ENCODE measurements around the gene KCNMA1. TPM values are rescaled to one million over a fixed set of nuclear protein-coding genes. Genes with fewer than 3 reads are reported as not detected.
A peak's percentile ranks its signal among the peaks of the same experiment; 100 is the strongest.

Gene KCNMA1
- polyA plus RNA-seq, 1 of the 3 experiments (the other 2 are of a cell fraction) = 107 TPM

DNA sequence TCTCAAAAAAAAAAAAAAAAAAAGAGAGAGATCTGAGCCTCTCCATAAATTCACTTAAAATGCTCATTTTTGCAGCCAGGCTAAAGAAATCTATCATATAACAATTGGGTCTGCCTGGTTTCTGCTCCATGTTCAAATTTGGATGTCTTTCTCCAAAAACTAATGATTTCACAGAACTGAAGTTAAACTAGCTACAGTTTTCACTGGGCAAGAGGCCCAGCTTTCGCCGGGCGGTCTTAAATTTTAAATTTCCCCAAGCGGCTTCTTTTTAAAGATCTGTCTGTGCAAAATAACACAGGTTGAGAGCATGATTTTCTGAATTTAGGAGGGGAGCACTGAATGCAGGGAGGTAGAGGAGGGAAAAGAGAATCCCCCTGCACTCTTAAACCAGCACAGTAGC lies 603.4 kb downstream of the KCNMA1 start:
- Histone ChIP-seq H4K20me1 (ENCODE audit: insufficient read depth) (no peaks in the 10 kb centered on the region), H3F3A (replicated peaks; ENCODE audit: insufficient read depth) (no peaks in the 10 kb centered on the region), H3K4me3 (ENCODE audit: low read depth in 2 of 2, low read length in 1 of 2) (no peak overlapping the region), H3K27ac (ENCODE audit: low read depth in 2 of 2, low read length in 1 of 2) (peak overlapping the region in 1 of 2 experiments; percentile 43; a peak in 1 of 4 replicates), H3K27me3 (ENCODE audit: insufficient read depth) (no peaks in the 10 kb centered on the region), H3K9ac (no peak overlapping the region), H3K9me2 (no peaks in the 10 kb centered on the region), H3K4me2 (no peak overlapping the region), H3K4me1 (ENCODE audit: control insufficient read depth in 1 of 2, insufficient read depth in 2 of 2, low read depth in 1 of 2, low read length in 1 of 2) (peaks cover 0 to 44% of the 10 kb centered on the region in 2 experiments; a peak in 3 of 4 replicates), H3K9me3 (no peaks in the 10 kb centered on the region), H3K79me2 (ENCODE audit: insufficient read depth) (no peaks in the 10 kb centered on the region), H3K36me3 (replicated peaks in 1 of 2; ENCODE audit: control insufficient read depth in 1 of 2, insufficient read depth in 2 of 2, low read length in 1 of 2) (peaks cover 0 to 25% of the 10 kb centered on the region in 2 experiments), H2AFZ (ENCODE audit: low read depth) (no peak overlapping the region)
- no peak for DNase-seq
- ChIA-PET POLR2A (no interaction called here), CTCF (interaction anchor here (1.2 to 1.3 kb wide), 2 partner anchors 13 to 49 kb away, joined by 3 read pairs; no protein-coding TSS in a partner anchor)
- 93% methylated on average over 4 of the region's 4 CpGs for WGBS (ENCODE audit: low lambda C conversion rate)
- TF ChIP-seq TCF12 (IDR thresholded peaks at IDR 0.05) (no peak), FOXM1 (IDR thresholded peaks at IDR 0.05; ENCODE audit: low read depth) (no peak), POLR2AphosphoS5 (IDR thresholded peaks at IDR 0.05; ENCODE audit: low read depth, low read length) (no peak), MXI1 (IDR thresholded peaks at IDR 0.05; ENCODE audit: low read depth, low read length) (no peak), RXRA (IDR thresholded peaks at IDR 0.05; ENCODE audit: borderline replicate concordance, low read depth) (no peak), TEAD4 (IDR thresholded peaks at IDR 0.05; ENCODE audit: borderline replicate concordance, insufficient read depth) (no peak), FOSL2 (IDR thresholded peaks at IDR 0.05; ENCODE audit: borderline replicate concordance, low read depth) (no peak), EP300 (IDR thresholded peaks at IDR 0.05; ENCODE audit: borderline replicate concordance in 1 of 2, low read depth in 1 of 2, low read length in 1 of 2) (no peak), NRF1 (IDR thresholded peaks at IDR 0.05; ENCODE audit: low read depth, low read length) (no peak), RAD21 (IDR thresholded peaks at IDR 0.05; ENCODE audit: low read length) (no peak), MEF2A (IDR thresholded peaks at IDR 0.05; ENCODE audit: borderline replicate concordance, low read depth) (no peak), EZH2phosphoT487 (IDR thresholded peaks at IDR 0.05; ENCODE audit: borderline replicate concordance, low read depth) (no peak)
- TF ChIP-seq, protein P1, sequence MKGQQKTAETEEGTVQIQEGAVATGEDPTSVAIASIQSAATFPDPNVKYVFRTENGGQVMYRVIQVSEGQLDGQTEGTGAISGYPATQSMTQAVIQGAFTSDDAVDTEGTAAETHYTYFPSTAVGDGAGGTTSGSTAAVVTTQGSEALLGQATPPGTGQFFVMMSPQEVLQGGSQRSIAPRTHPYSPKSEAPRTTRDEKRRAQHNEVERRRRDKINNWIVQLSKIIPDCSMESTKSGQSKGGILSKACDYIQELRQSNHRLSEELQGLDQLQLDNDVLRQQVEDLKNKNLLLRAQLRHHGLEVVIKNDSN (IDR thresholded peaks at IDR 0.05; ENCODE audit: borderline replicate concordance, low read depth) = no peak
- TF ChIP-seq, protein P2, sequence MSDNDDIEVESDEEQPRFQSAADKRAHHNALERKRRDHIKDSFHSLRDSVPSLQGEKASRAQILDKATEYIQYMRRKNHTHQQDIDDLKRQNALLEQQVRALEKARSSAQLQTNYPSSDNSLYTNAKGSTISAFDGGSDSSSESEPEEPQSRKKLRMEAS (IDR thresholded peaks at IDR 0.05; ENCODE audit: low read depth) = no peak
- TF ChIP-seq, protein P3, sequence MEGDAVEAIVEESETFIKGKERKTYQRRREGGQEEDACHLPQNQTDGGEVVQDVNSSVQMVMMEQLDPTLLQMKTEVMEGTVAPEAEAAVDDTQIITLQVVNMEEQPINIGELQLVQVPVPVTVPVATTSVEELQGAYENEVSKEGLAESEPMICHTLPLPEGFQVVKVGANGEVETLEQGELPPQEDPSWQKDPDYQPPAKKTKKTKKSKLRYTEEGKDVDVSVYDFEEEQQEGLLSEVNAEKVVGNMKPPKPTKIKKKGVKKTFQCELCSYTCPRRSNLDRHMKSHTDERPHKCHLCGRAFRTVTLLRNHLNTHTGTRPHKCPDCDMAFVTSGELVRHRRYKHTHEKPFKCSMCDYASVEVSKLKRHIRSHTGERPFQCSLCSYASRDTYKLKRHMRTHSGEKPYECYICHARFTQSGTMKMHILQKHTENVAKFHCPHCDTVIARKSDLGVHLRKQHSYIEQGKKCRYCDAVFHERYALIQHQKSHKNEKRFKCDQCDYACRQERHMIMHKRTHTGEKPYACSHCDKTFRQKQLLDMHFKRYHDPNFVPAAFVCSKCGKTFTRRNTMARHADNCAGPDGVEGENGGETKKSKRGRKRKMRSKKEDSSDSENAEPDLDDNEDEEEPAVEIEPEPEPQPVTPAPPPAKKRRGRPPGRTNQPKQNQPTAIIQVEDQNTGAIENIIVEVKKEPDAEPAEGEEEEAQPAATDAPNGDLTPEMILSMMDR (IDR thresholded peaks at IDR 0.05) = no peak

DNA sequence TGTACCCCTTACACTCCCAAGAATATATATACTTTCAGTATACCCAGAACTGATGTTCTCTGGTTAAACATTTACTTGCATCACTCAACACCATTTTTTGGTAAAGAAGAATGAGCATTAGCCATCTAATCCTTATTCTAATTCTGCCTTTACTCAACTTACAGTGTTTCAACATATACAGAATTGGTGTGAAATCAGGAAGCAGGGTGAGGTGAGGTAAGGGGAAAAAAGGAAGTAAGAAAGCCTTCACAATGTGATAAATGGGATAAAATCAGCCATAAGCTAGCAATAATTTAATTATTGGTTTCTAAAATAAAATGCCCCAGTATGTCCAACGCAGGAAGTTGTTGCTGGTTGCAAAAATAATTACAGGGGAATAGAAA lies 605.4 kb downstream of the KCNMA1 start:
- ChIA-PET POLR2A (no interaction called here), CTCF (interaction anchor here (0.6 kb wide), 1 partner anchor 47 kb away, joined by 3 read pairs; no protein-coding TSS in a partner anchor)
- no peak overlapping the region for H2AFZ ChIP-seq (ENCODE audit: low read depth)
- H3K79me2 ChIP-seq (ENCODE audit: insufficient read depth) = no peaks in the 10 kb centered on the region
- no peak overlapping the region for H3K4me2 ChIP-seq
- no peak overlapping the region for H3K9ac ChIP-seq
- no peaks in the 10 kb centered on the region for H3K27me3 ChIP-seq (ENCODE audit: insufficient read depth)
- peaks cover 0 to 28% of the 10 kb centered on the region in 2 experiments for H3K36me3 ChIP-seq (replicated peaks in 1 of 2; ENCODE audit: control insufficient read depth in 1 of 2, insufficient read depth in 2 of 2, low read length in 1 of 2)
- H3K9me3 ChIP-seq = no peaks in the 10 kb centered on the region
- no peak for DNase-seq
- H3K4me1 ChIP-seq (ENCODE audit: control insufficient read depth in 1 of 2, insufficient read depth in 2 of 2, low read depth in 1 of 2, low read length in 1 of 2) = peaks cover 0 to 49% of the 10 kb centered on the region in 2 experiments; a peak in 2 of 4 replicates
- H3K4me3 ChIP-seq (ENCODE audit: low read depth in 2 of 2, low read length in 1 of 2) = no peak overlapping the region
- 55% methylated on average over 1 of the region's 1 CpG for WGBS (ENCODE audit: low lambda C conversion rate)
- no peaks in the 10 kb centered on the region for H4K20me1 ChIP-seq (ENCODE audit: insufficient read depth)
- peak overlapping the region in 1 of 2 experiments; percentile 92; a peak in 2 of 4 replicates for H3K27ac ChIP-seq (ENCODE audit: low read depth in 2 of 2, low read length in 1 of 2)
- H3F3A ChIP-seq (replicated peaks; ENCODE audit: insufficient read depth) = no peaks in the 10 kb centered on the region
- H3K9me2 ChIP-seq = no peaks in the 10 kb centered on the region
- TF ChIP-seq, protein P4, sequence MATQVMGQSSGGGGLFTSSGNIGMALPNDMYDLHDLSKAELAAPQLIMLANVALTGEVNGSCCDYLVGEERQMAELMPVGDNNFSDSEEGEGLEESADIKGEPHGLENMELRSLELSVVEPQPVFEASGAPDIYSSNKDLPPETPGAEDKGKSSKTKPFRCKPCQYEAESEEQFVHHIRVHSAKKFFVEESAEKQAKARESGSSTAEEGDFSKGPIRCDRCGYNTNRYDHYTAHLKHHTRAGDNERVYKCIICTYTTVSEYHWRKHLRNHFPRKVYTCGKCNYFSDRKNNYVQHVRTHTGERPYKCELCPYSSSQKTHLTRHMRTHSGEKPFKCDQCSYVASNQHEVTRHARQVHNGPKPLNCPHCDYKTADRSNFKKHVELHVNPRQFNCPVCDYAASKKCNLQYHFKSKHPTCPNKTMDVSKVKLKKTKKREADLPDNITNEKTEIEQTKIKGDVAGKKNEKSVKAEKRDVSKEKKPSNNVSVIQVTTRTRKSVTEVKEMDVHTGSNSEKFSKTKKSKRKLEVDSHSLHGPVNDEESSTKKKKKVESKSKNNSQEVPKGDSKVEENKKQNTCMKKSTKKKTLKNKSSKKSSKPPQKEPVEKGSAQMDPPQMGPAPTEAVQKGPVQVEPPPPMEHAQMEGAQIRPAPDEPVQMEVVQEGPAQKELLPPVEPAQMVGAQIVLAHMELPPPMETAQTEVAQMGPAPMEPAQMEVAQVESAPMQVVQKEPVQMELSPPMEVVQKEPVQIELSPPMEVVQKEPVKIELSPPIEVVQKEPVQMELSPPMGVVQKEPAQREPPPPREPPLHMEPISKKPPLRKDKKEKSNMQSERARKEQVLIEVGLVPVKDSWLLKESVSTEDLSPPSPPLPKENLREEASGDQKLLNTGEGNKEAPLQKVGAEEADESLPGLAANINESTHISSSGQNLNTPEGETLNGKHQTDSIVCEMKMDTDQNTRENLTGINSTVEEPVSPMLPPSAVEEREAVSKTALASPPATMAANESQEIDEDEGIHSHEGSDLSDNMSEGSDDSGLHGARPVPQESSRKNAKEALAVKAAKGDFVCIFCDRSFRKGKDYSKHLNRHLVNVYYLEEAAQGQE (IDR thresholded peaks at IDR 0.05; ENCODE audit: low read depth, low read length) = no peak
- TF ChIP-seq, protein P5, sequence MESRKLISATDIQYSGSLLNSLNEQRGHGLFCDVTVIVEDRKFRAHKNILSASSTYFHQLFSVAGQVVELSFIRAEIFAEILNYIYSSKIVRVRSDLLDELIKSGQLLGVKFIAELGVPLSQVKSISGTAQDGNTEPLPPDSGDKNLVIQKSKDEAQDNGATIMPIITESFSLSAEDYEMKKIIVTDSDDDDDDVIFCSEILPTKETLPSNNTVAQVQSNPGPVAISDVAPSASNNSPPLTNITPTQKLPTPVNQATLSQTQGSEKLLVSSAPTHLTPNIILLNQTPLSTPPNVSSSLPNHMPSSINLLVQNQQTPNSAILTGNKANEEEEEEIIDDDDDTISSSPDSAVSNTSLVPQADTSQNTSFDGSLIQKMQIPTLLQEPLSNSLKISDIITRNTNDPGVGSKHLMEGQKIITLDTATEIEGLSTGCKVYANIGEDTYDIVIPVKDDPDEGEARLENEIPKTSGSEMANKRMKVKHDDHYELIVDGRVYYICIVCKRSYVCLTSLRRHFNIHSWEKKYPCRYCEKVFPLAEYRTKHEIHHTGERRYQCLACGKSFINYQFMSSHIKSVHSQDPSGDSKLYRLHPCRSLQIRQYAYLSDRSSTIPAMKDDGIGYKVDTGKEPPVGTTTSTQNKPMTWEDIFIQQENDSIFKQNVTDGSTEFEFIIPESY (IDR thresholded peaks at IDR 0.05; ENCODE audit: borderline replicate concordance, low read depth) = no peak
- no peak for TF ChIP-seq YY1 (IDR thresholded peaks at IDR 0.05; ENCODE audit: low read depth)
- TF ChIP-seq RCOR1 (IDR thresholded peaks at IDR 0.05; ENCODE audit: low read length) = no peak
- no peak for TF ChIP-seq GATA2 (CRISPR knock-in tag; IDR thresholded peaks at IDR 0.05)
- TF ChIP-seq POLR2AphosphoS5 (IDR thresholded peaks at IDR 0.05; ENCODE audit: low read depth, low read length) = no peak
- TF ChIP-seq GABPA (IDR thresholded peaks at IDR 0.05; ENCODE audit: low read depth) = no peak

Measured in SK-N-SH (cell line).